Fibroblast of pulmonary artery (primary cell): Measurements from ENCODE around the gene ST6GALNAC3.
"Not testable (repeated sequence)": the region's sequence is repeated elsewhere in the genome, so short reads cannot be mapped to it uniquely, and the experiment has no call there.

Source experiments
- DNase-seq: peaks from one replicate; pipeline ENCODE4 v3.0.0-alpha.2; 2010; ENCODE audit warnings: low read depth
- H3K4me3 ChIP-seq: replicated peaks from 2 replicates; pipeline ENCODE4 v1.5.1; 2011; ENCODE audit warnings: low read depth, mild to moderate bottlenecking, control low read depth, low read length, moderate library complexity
- CTCF ChIP-seq: IDR thresholded peaks from 2 replicates; pipeline ENCODE4 v1.5.1; 2011; ENCODE audit warnings: mild to moderate bottlenecking, control low read depth, low read length, inconsistent platforms; ENCODE audit errors: missing control alignments

ST6GALNAC3 gene

GRCh38 chr1:76232666-76233065 lies 158.1 kb downstream of the ST6GALNAC3 start:
- no peak for DNase-seq
- no peak for TF ChIP-seq CTCF
- no peak overlapping the region for H3K4me3 ChIP-seq

- no peak overlapping the region for H3K4me3 ChIP-seq
- TF ChIP-seq CTCF, result no peak
- no peak for DNase-seq
Observed at GRCh38 chr1:76234061-76234460, 159.5 kb downstream of the ST6GALNAC3 start.

- TF ChIP-seq CTCF, result no peak
- no peak for DNase-seq
- no peak overlapping the region for H3K4me3 ChIP-seq
Observed at GRCh38 chr1:76237211-76237610, 162.7 kb downstream of the ST6GALNAC3 start.

GRCh38 chr1:76238094-76238628 lies 163.6 kb downstream of the ST6GALNAC3 start:
- no peak overlapping the region for H3K4me3 ChIP-seq
- no peak for TF ChIP-seq CTCF
- no peak for DNase-seq

GRCh38 chr1:76239470-76239918 lies 164.9 kb downstream of the ST6GALNAC3 start:
- no peak for TF ChIP-seq CTCF
- H3K4me3 ChIP-seq, result no peak overlapping the region
- DNase-seq, result no peak

GRCh38 chr1:76240316-76240715 lies 165.8 kb downstream of the ST6GALNAC3 start:
- no peak overlapping the region for H3K4me3 ChIP-seq
- no peak for TF ChIP-seq CTCF
- no peak for DNase-seq

- H3K4me3 ChIP-seq, DNase-seq: not testable (repeated sequence)
Observed at GRCh38 chr1:76242587-76242986, 168.0 kb downstream of the ST6GALNAC3 start.
